ENCODE data around the gene ODC1.

Gene ODC1

GRCh38 chr2:10390369-10390801 is 57.7 kb downstream of the ODC1 start (continued):
- no peak for TF ChIP-seq PRDM10 (tag by site-specific recombination; IDR thresholded peaks at IDR 0.05)
- TF ChIP-seq ZNF146 (tag by site-specific recombination; IDR thresholded peaks at IDR 0.05): no peak
- TF ChIP-seq ZNF223 (tag by site-specific recombination; IDR thresholded peaks at IDR 0.05): no peak
- no peak for TF ChIP-seq ZNF148 (tag by site-specific recombination; IDR thresholded peaks at IDR 0.05; ENCODE audit: borderline replicate concordance)
- no peak for TF ChIP-seq ZBTB17 (tag by site-specific recombination; IDR thresholded peaks at IDR 0.05)
- TF ChIP-seq YY2 (tag by site-specific recombination; IDR thresholded peaks at IDR 0.05): no peak
- no peak for TF ChIP-seq ZNF768 (tag by site-specific recombination; IDR thresholded peaks at IDR 0.05)
- TF ChIP-seq ZNF16 (tag by site-specific recombination; IDR thresholded peaks at IDR 0.05; ENCODE audit: low read depth): no peak
- no peak for TF ChIP-seq ZNF785 (tag by site-specific recombination; IDR thresholded peaks at IDR 0.05)
- no peak for TF ChIP-seq SCRT2 (tag by site-specific recombination; IDR thresholded peaks at IDR 0.05)
